Lower lobe of right lung (tissue), 2 donors: ENCODE measurements around the gene SEPTIN2. TPM values are rescaled to one million over a fixed set of nuclear protein-coding genes. Genes with fewer than 3 reads are reported as not detected.

Source experiments
- ATAC-seq, 2 donors: fragments of 200-7000 bp; cut with Tn5 transposase; one replicate each; pipeline ENCODE4 v1.9.1; 2020 to 2022; ENCODE audit warnings: mild to moderate bottlenecking in 2 of 2, moderate library complexity in 2 of 2
- DNase-seq: peaks from one replicate; pipeline ENCODE4 v3.0.0-alpha.2; 2020
- H3K27ac ChIP-seq: fragments of 200-600 bp; one replicate; pipeline ENCODE4 v1.8.0; 2022
- H3K27me3 ChIP-seq: fragments of 200-600 bp; one replicate; pipeline ENCODE4 v1.8.0; 2022; ENCODE audit warnings: low read depth
- H3K36me3 ChIP-seq: fragments of 200-600 bp; one replicate; pipeline ENCODE4 v1.8.0; 2022; ENCODE audit warnings: mild to moderate bottlenecking
- H3K4me1 ChIP-seq: fragments of 200-600 bp; one replicate; pipeline ENCODE4 v1.8.0; 2022
- H3K4me3 ChIP-seq: fragments of 200-600 bp; one replicate; pipeline ENCODE4 v1.8.0; 2022; ENCODE audit warnings: mild to moderate bottlenecking
- H3K9me3 ChIP-seq: fragments of 200-600 bp; one replicate; pipeline ENCODE4 v1.8.0; 2022
- CTCF ChIP-seq: fragments of 200-600 bp; IDR thresholded peaks from one replicate; pipeline ENCODE4 v1.8.0; 2022; ENCODE audit warnings: antibody characterized with exemption, mild to moderate bottlenecking
- intact Hi-C: fragments of 100-400 bp; cut with DNase I; formaldehyde crosslinking; loops from one replicate; pipeline ENCODE4 v1.11.0; 2022
- total RNA-seq: library from RNA; stranded (reverse); fragmentation: NEBNext Ultra II Directional; extraction: Animal tissue kit (Norgen Biotek cat#: 25700); gene quantifications from one replicate; pipeline ENCODE4 v1.2.1, GENCODE V29; 2021
- donor health status: DM: no; HTN: yes; CAD: no; lungs with severe emphysema.

SEPTIN2 gene
- total RNA-seq, 1 donor from 2014 or later, result 255 TPM

GRCh38 chr2:241295326-241296095 lies 20.2 kb upstream of the SEPTIN2 start:
- no peaks in the 10 kb centered on the region for H3K27me3 ChIP-seq
- peaks cover under 1% of the 10 kb centered on the region for H3K4me1 ChIP-seq
- H3K27ac ChIP-seq, result no peak overlapping the region
- H3K36me3 ChIP-seq, result peaks cover 7% of the 10 kb centered on the region
- H3K9me3 ChIP-seq, result no peaks in the 10 kb centered on the region
- intact Hi-C loops, result no loop called here
- ATAC-seq (no peak), DNase-seq (no peak)
- TF ChIP-seq CTCF, result no peak
- H3K4me3 ChIP-seq, result no peak overlapping the region

GRCh38 chr2:241296767-241297166 lies 19.0 kb upstream of the SEPTIN2 start:
- H3K27me3 ChIP-seq, result no peaks in the 10 kb centered on the region
- peaks cover 7% of the 10 kb centered on the region for H3K36me3 ChIP-seq
- no peak for DNase-seq
- no peak for ATAC-seq
- H3K27ac ChIP-seq, result no peak overlapping the region
- intact Hi-C loops, result no loop called here
- H3K9me3 ChIP-seq, result no peaks in the 10 kb centered on the region
- H3K4me3 ChIP-seq, result no peak overlapping the region
- no peak for TF ChIP-seq CTCF
- H3K4me1 ChIP-seq, result peaks cover 4% of the 10 kb centered on the region

- Histone ChIP-seq H3K9me3 (no peaks in the 10 kb centered on the region), H3K36me3 (peaks cover 7% of the 10 kb centered on the region), H3K27me3 (no peaks in the 10 kb centered on the region), H3K27ac (no peak overlapping the region), H3K4me3 (no peak overlapping the region), H3K4me1 (peaks cover 23% of the 10 kb centered on the region)
- no peak for ATAC-seq
- TF ChIP-seq CTCF, result no peak
- no peak for DNase-seq
- intact Hi-C loops, result no loop called here
Observed at GRCh38 chr2:241298673-241299072, 17.1 kb upstream of the SEPTIN2 start.

GRCh38 chr2:241300000-241300399 lies 15.7 kb upstream of the SEPTIN2 start:
- ATAC-seq (no peak), DNase-seq (no peak)
- intact Hi-C loops, result no loop called here
- Histone ChIP-seq H3K27ac (no peak overlapping the region), H3K36me3 (peaks cover 7% of the 10 kb centered on the region), H3K9me3 (no peaks in the 10 kb centered on the region), H3K27me3 (no peaks in the 10 kb centered on the region), H3K4me1 (peaks cover 25% of the 10 kb centered on the region), H3K4me3 (no peak overlapping the region)
- TF ChIP-seq CTCF, result no peak

- TF ChIP-seq CTCF, result no peak
- H3K4me1 ChIP-seq, result peaks cover 25% of the 10 kb centered on the region
- H3K9me3 ChIP-seq, result no peaks in the 10 kb centered on the region
- no peak overlapping the region for H3K27ac ChIP-seq
- no peak for ATAC-seq
- H3K36me3 ChIP-seq, result peaks cover 1% of the 10 kb centered on the region
- no peak overlapping the region for H3K4me3 ChIP-seq
- no peak for DNase-seq
- no peaks in the 10 kb centered on the region for H3K27me3 ChIP-seq
- intact Hi-C loops, result no loop called here
Observed at GRCh38 chr2:241302083-241302482, 13.6 kb upstream of the SEPTIN2 start.
